IMR-90 (cell line): ENCODE results near the gene VAV3.

Experiments used
- BHLHE40 ChIP-seq: fragments of 150-350 bp; IDR thresholded peaks from 2 replicates; pipeline ENCODE4 v1.6.1; 2016; ENCODE audit warnings: mild to moderate bottlenecking, low read depth, low read length
- CEBPB ChIP-seq: IDR thresholded peaks from 2 replicates; pipeline ENCODE4 v1.6.1; 2012; ENCODE audit warnings: low read depth, low read length, improper control_type of control experiment
- MAFK ChIP-seq: IDR thresholded peaks from 2 replicates; pipeline ENCODE4 v1.6.1; 2012; ENCODE audit warnings: low read depth, low read length, improper control_type of control experiment
- POLR2A ChIP-seq: IDR thresholded peaks from 2 replicates; pipeline ENCODE4 v1.6.1; 2012; ENCODE audit warnings: mild to moderate bottlenecking, low read depth, low read length
- RFX5 ChIP-seq: IDR thresholded peaks from 2 replicates; pipeline ENCODE4 v1.8.0; 2012; ENCODE audit warnings: low read depth, mild to moderate bottlenecking, low read length, moderate library complexity
- TF ChIP-seq, protein P1 (sequence below): conservative IDR thresholded peaks from 2 replicates; pipeline ENCODE4 v1.5.1; 2012; ENCODE audit warnings: mild to moderate bottlenecking, low read depth, low read length, improper control_type of control experiment
- TF ChIP-seq, protein P2 (sequence below): fragments of 150-350 bp; IDR thresholded peaks from 2 replicates; pipeline ENCODE4 v1.6.1; 2017; ENCODE audit warnings: mild to moderate bottlenecking, antibody characterized with exemption, low read length, low read depth

DNA sequence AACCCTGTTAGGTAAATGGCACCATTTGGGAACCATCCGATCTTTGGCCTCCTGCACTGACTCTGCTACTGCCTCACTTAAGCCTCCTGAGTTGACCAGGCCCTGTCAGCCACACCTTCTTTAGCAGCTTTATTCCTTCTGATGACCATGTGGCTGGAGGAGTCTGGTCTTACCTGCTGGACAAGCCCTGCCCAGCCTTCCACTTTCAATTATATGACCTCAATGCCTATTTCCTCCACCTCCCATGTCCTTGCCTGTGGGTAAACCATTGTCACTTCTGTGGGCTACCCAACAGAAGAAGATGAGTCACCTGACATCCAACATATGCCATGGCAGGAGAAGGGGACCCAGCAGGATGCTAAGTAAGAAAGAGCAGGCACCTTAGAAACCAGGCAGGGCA is 430.3 kb downstream of the VAV3 start:
- no peak for TF ChIP-seq RFX5
- TF ChIP-seq CEBPB, result no peak
- TF ChIP-seq, protein P1, sequence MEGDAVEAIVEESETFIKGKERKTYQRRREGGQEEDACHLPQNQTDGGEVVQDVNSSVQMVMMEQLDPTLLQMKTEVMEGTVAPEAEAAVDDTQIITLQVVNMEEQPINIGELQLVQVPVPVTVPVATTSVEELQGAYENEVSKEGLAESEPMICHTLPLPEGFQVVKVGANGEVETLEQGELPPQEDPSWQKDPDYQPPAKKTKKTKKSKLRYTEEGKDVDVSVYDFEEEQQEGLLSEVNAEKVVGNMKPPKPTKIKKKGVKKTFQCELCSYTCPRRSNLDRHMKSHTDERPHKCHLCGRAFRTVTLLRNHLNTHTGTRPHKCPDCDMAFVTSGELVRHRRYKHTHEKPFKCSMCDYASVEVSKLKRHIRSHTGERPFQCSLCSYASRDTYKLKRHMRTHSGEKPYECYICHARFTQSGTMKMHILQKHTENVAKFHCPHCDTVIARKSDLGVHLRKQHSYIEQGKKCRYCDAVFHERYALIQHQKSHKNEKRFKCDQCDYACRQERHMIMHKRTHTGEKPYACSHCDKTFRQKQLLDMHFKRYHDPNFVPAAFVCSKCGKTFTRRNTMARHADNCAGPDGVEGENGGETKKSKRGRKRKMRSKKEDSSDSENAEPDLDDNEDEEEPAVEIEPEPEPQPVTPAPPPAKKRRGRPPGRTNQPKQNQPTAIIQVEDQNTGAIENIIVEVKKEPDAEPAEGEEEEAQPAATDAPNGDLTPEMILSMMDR, result no peak
- TF ChIP-seq, protein P2, sequence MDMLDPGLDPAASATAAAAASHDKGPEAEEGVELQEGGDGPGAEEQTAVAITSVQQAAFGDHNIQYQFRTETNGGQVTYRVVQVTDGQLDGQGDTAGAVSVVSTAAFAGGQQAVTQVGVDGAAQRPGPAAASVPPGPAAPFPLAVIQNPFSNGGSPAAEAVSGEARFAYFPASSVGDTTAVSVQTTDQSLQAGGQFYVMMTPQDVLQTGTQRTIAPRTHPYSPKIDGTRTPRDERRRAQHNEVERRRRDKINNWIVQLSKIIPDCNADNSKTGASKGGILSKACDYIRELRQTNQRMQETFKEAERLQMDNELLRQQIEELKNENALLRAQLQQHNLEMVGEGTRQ, result no peak
- no peak for TF ChIP-seq MAFK
- no peak for TF ChIP-seq POLR2A
- no peak for TF ChIP-seq BHLHE40
